Endodermal cell (in vitro differentiated cells): ENCODE results near the gene STARD13. TPM values are rescaled to one million over a fixed set of nuclear protein-coding genes. Genes with fewer than 3 reads are reported as not detected.

Experiments
- DNase-seq: peaks from one replicate; pipeline ENCODE4 v3.0.0-alpha.2; 2017
- H3K27ac ChIP-seq: 2 replicates; pipeline ENCODE4 v1.5.1; 2013; ENCODE audit warnings: mild to moderate bottlenecking, low read depth, low read length, moderate library complexity
- H3K27me3 ChIP-seq: 2 replicates; pipeline ENCODE4 v1.6.1; 2013; ENCODE audit warnings: mild to moderate bottlenecking, low read length, moderate library complexity; ENCODE audit not compliant: insufficient read depth, control insufficient read depth, poor library complexity, severe bottlenecking
- H3K36me3 ChIP-seq: 2 replicates; pipeline ENCODE4 v1.7.0; 2013; ENCODE audit warnings: mild to moderate bottlenecking, low read length, moderate library complexity; ENCODE audit not compliant: control insufficient read depth, insufficient read depth
- H3K4me1 ChIP-seq: one replicate; pipeline ENCODE4 v1.7.0; 2013; ENCODE audit warnings: low read length; ENCODE audit not compliant: control insufficient read depth, insufficient read depth
- H3K4me3 ChIP-seq: 2 replicates; pipeline ENCODE4 v1.5.1; 2013; ENCODE audit warnings: mild to moderate bottlenecking, low read length, moderate library complexity
- H3K9ac ChIP-seq: 2 replicates; pipeline ENCODE4 v1.6.1; 2013; ENCODE audit warnings: mild to moderate bottlenecking, low read length, moderate library complexity; ENCODE audit not compliant: poor library complexity, severe bottlenecking; ENCODE audit errors: extremely low read depth
- H3K9me3 ChIP-seq: 2 replicates; pipeline ENCODE4 v1.6.1; 2013; ENCODE audit warnings: mild to moderate bottlenecking, low read length, moderate library complexity; ENCODE audit not compliant: control insufficient read depth
- H3K27ac Mint-ChIP-seq: 2 replicates; pipeline ENCODE4 v1.8.0; 2020; ENCODE audit warnings: mixed read lengths
- H3K27me3 Mint-ChIP-seq: 2 replicates; pipeline ENCODE4 v1.8.0; 2021; ENCODE audit warnings: mild to moderate bottlenecking, mixed read lengths; ENCODE audit not compliant: insufficient read depth
- H3K36me3 Mint-ChIP-seq: 2 replicates; pipeline ENCODE4 v1.8.0; 2020; ENCODE audit warnings: low read depth, mixed read lengths
- H3K4me1 Mint-ChIP-seq: 2 replicates; pipeline ENCODE4 v1.8.0; 2020; ENCODE audit warnings: mixed read lengths
- H3K4me3 Mint-ChIP-seq: 2 replicates; pipeline ENCODE4 v1.8.0; 2020; ENCODE audit warnings: mild to moderate bottlenecking, moderate library complexity, mixed read lengths
- H3K9me3 Mint-ChIP-seq: 2 replicates; pipeline ENCODE4 v1.8.0; 2020; ENCODE audit warnings: mild to moderate bottlenecking, mixed read lengths
- CTCF ChIP-seq: fragments of 200-600 bp; sonication (generic); conservative IDR thresholded peaks from 2 replicates; pipeline ENCODE4 v1.5.0; 2021; ENCODE audit warnings: antibody characterized with exemption, mild to moderate bottlenecking
- WGBS, 2 experiments: methylation state at CpG; one replicate each; pipeline versions ENCODE4 v1.1.5 to v1.1.7; 2013; ENCODE audit warnings: missing lambda C conversion rate in 2 of 2, mixed read lengths in 1 of 2; ENCODE audit not compliant: insufficient coverage in 1 of 2, insufficient read length in 1 of 2; 5-methylcytosine and 5-hydroxymethylcytosine counted together
- total RNA-seq, 2 donors: library from RNA; stranded (reverse); fragmentation: NEBNext Ultra II Directional in 1 of 2; extraction: Animal tissue kit (Norgen Biotek cat#: 25700) in 1 of 2; gene quantifications; 2 replicates in 1 of 2; 3 replicates in 1 of 2; pipeline ENCODE4 v1.2.1, GENCODE V29; 2021

The STARD13 gene
- total RNA-seq, 2 donors from 2014 or later, result 2.5 to 3.7 TPM

- H3K27ac Mint-ChIP-seq, result no peak overlapping the region
- H3K36me3 ChIP-seq, result no peaks in the 10 kb centered on the region
- H3K4me1 Mint-ChIP-seq, result no peaks in the 10 kb centered on the region
- peaks cover 4% of the 10 kb centered on the region for H3K9me3 Mint-ChIP-seq
- no peaks in the 10 kb centered on the region for H3K9me3 ChIP-seq
- H3K27me3 Mint-ChIP-seq, result no peaks in the 10 kb centered on the region
- H3K27ac ChIP-seq, result no peak overlapping the region
- 94 to 99% methylated on average over 3 of the region's 3 CpGs for WGBS, 2 experiments
- H3K4me3 ChIP-seq, result no peak overlapping the region
- H3K36me3 Mint-ChIP-seq, result no peaks in the 10 kb centered on the region
- DNase-seq, result no peak
- no peak overlapping the region for H3K4me3 Mint-ChIP-seq
- H3K27me3 ChIP-seq, result no peaks in the 10 kb centered on the region
- H3K4me1 ChIP-seq, result no peaks in the 10 kb centered on the region
- TF ChIP-seq CTCF, result no peak
- H3K9ac ChIP-seq, result no peak overlapping the region
These were observed 137.7 kb downstream of the STARD13 start for GRCh38 chr13:33147832-33148231.

- H3K27ac Mint-ChIP-seq, result no peak overlapping the region
- Histone ChIP-seq H3K4me1 (no peaks in the 10 kb centered on the region), H3K9me3 (no peaks in the 10 kb centered on the region), H3K27me3 (no peaks in the 10 kb centered on the region), H3K9ac (no peak overlapping the region), H3K27ac (no peak overlapping the region), H3K4me3 (no peak overlapping the region), H3K36me3 (no peaks in the 10 kb centered on the region)
- H3K4me3 Mint-ChIP-seq, result no peak overlapping the region
- H3K36me3 Mint-ChIP-seq, result no peaks in the 10 kb centered on the region
- no peaks in the 10 kb centered on the region for H3K27me3 Mint-ChIP-seq
- DNase-seq, result no peak
- no peaks in the 10 kb centered on the region for H3K4me1 Mint-ChIP-seq
- 96 to 100% methylated on average over 3 to 4 of the region's 4 CpGs for WGBS, 2 experiments
- TF ChIP-seq CTCF, result no peak
- peaks cover 4% of the 10 kb centered on the region for H3K9me3 Mint-ChIP-seq
These were observed 138.5 kb downstream of the STARD13 start for GRCh38 chr13:33146843-33147611.

- Mint-ChIP-seq H3K36me3 (no peaks in the 10 kb centered on the region), H3K4me1 (no peaks in the 10 kb centered on the region), H3K9me3 (peaks cover 4% of the 10 kb centered on the region), H3K27ac (no peak overlapping the region), H3K4me3 (no peak overlapping the region), H3K27me3 (no peaks in the 10 kb centered on the region)
- no peaks in the 10 kb centered on the region for H3K4me1 ChIP-seq
- WGBS, 2 experiments, result 94 to 100% methylated on average over 3 to 4 of the region's 4 CpGs
- no peak overlapping the region for H3K9ac ChIP-seq
- no peak for TF ChIP-seq CTCF
- no peak for DNase-seq
- H3K9me3 ChIP-seq, result no peaks in the 10 kb centered on the region
- no peak overlapping the region for H3K27ac ChIP-seq
- H3K4me3 ChIP-seq, result no peak overlapping the region
- no peaks in the 10 kb centered on the region for H3K36me3 ChIP-seq
- no peaks in the 10 kb centered on the region for H3K27me3 ChIP-seq
These were observed 139.9 kb downstream of the STARD13 start for GRCh38 chr13:33145667-33146066.
